Activated CD8-positive, alpha-beta memory T cell treated with anti-CD3 and anti-CD28 coated beads, Interleukin-2, amount 50 U/mL, for 24 hours (primary cell): ENCODE results near the gene SAMD4B.

Experiments
- DNase-seq: peaks from one replicate; pipeline ENCODE4 v3.0.0-alpha.2; 2020; ENCODE audit errors: extremely low read depth

Gene SAMD4B

DNA sequence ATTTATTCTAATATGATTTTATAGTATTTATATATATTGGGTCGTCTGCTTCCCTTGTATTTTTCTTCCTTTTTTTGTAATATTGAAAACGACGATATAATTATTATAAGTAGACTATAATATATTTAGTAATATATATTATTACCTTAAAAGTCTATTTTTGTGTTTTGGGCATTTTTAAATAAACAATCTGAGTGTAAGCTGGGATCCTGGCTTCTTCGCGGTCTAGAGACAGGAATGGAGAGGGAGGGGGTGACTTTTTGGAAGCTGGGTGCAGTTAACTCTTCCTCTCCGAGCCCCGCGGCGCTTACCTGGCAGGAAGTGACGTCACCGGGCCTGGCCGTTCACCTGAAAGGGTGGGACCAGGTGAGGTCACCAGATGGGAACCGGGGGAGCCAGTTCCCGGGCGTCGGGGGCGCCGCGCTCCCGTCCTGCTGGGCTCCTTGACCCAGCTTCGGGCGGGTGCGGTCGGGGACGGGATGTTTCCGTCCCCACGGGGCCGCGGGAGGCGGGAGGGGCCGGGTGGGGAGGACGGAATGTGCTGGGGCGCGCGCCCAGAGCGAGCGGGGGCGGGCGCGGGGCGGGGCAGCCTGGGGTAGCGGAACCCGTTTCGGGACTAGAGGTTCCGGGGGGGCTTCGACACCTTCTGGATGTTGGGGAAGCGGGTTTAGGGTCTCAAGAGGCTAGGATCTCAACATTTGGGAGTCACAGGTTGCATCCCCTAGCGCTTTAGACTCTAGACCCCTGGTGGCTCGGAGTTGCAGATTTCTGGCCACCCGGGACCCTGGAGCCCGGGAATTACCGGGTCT lies 67.2 kb downstream of the SAMD4B start:
- no peak for DNase-seq

DNA sequence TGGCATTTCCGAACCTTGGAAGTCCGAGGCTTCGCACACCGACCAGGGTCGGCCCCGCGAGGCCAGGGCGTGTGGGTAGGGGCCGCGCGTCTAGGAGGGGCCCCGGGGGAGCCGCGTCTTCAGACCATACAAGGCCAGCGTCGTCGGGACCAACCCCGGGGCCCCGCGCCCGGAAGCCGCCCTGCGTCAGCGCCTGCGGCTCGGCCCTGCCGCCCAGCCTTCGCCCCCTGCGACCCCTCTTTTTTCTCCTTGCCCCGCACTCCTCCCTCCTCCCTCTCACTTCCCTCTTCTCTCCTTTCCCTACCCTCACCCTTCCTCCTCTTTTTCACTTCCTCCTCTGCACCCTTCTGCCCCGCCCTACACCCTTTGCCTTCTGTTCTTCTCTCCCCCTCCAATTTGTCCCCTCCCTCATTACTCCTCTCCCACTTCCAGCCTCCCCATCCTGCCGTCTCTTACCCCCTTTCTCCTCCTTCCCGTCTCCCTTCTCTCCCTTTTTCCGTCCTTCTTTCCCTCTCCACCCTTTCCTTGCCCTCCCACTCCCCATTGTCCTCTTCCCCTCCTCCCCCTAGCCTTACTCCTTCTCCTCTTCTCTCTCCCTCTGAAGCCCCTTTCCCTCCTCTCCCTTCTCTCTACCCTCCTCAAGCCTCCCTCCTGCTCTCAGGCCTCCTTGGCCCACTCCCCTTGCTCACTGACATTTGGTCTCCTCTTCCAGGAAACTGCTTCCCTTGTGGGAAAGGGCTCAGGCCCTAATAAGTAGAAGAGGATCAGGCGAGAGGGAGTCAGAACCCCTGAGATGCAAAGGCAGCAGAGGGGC lies 68.0 kb downstream of the SAMD4B start:
- DNase-seq = no peak

- DNase-seq = no peak
Measured at GRCh38 chr19:39410831-39411080, 68.5 kb downstream of the SAMD4B start.

DNA sequence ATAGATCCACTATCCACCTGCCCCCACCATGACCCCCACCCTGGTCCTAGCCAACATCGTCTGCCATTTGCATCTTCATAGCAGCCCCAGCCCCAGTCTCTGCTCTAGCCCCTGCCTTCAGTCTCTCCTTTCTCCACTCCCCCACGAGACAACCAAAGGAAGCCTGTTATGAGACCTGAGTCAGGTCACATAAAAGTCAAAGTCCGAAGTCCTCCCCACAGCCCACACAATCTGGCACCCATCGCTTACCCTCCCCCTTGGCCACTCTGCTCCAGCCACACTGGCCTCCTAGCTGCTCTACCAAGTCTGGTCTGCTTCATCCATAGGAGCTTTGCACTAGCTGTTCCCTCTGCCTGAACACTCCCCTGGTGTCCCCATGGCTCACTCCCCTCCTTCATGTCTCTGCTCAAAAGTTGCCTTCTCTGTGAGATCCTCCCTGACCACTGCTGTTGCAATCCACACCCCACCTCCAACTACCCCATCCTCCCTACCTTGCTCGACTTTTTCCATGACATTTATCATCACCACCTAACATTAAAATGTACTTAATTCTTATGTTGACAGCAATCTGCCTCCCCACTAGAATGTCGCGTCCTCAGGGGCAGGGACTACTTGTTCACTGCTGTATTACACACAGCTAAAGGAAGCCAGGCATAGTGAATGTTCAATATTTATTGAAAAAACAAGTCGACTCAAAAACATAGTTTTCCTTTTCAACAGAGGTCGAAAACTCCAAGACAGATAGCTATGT lies 69.0 kb downstream of the SAMD4B start:
- no peak for DNase-seq

DNA sequence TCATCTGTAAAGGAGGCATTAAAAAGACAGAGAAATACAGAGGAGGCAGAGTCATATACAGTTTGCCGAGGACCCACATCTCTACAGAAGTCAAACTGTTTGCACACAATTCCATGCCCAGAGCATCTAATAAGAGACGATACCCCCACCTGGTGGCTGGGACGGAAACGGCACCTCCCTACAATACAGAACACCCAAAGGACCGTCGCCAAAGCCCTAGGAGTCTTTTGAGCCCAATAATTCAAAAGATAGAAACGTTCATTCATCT lies 69.5 kb downstream of the SAMD4B start:
- DNase-seq = peak; percentile 80

- DNase-seq = peak; percentile 91
Measured at GRCh38 chr19:39412100-39412866, 70.1 kb downstream of the SAMD4B start, which contains the start of gene PLEKHG2. Gene PLEKHG2, plus strand, starts transcription at chr19:39412669. Its CDS starts 1,418 bp downstream, at chr19:39414087.

GRCh38 chr19:39412867-39413271 lies 70.6 kb downstream of the SAMD4B start:
- no peak for DNase-seq

GRCh38 chr19:39413272-39413910 lies 71.2 kb downstream of the SAMD4B start:
- DNase-seq = no peak

- DNase-seq = no peak
Measured at GRCh38 chr19:39413911-39414608, 71.8 kb downstream of the SAMD4B start.

GRCh38 chr19:39415111-39416046 lies 73.2 kb downstream of the SAMD4B start:
- DNase-seq = no peak

GRCh38 chr19:39416152-39417120 lies 74.2 kb downstream of the SAMD4B start:
- no peak for DNase-seq

- no peak for DNase-seq
Measured at GRCh38 chr19:39417463-39418181, 75.4 kb downstream of the SAMD4B start.

DNA sequence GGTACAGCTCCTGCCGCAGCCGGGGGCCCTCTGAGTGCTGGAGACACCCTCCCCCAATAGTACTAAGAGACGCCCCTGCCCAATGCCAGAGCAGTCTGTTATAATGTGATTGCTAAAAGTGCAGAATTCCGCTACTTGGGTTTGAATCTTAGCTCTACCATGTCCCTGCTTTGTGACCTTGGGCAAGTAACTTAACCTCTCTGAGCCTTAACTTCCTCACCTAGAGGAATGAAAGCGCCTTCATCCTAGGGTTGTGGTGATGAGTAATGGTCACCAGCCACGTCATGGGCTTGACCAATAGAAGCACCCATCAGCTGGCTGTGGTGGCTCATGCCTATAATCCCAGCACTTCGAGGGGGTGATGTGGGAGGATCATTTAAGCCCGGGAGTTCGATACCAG lies 76.8 kb downstream of the SAMD4B start:
- no peak for DNase-seq

GRCh38 chr19:39420769-39421168 lies 78.5 kb downstream of the SAMD4B start:
- DNase-seq = no peak

DNA sequence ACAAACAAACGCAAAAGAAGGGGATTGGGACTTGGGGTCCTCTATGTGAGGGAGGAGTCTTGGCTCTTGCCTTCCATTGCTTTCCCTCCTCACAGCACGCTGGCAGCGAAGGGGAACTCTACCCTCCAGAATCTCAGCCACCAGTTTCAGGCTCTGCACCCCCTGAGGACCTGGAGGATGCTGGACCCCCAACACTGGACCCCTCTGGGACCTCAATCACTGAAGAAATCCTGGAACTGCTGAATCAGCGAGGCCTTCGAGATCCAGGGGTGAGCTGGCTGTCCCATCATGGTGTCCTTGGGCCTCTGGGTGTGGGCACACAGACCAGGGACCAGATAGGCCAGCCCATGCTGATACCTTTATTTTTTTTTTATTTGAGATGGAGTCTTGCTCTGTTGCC lies 79.8 kb downstream of the SAMD4B start:
- DNase-seq = no peak

DNA sequence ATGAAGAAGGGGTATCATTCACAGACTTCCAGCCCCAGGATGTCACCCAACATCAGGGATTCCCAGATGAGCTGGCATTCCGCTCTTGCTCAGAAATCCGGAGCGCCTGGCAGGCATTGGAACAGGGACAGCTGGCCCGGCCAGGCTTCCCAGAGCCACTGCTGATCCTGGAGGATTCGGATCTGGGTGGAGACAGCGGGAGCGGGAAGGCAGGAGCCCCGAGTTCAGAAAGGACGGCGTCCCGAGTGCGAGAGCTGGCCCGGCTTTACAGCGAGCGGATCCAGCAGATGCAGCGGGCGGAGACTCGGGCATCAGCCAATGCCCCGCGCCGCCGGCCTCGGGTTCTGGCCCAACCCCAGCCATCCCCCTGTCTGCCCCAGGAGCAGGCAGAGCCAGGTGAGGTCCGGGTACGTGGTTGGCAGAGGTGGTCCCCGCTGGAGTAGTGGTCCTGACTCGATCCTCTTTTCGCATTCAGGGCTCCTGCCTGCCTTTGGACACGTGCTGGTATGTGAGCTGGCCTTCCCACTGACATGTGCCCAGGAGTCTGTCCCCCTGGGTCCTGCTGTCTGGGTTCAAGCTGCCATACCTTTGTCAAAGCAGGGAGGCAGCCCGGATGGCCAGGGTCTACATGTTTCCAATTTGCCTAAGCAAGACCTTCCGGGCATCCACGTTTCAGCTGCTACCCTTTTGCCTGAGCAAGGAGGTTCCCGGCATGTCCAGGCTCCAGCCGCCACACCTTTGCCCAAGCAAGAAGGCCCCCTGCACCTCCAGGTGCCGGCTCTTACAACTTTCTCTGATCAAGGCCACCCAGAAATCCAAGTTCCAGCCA lies 81.3 kb downstream of the SAMD4B start:
- no peak for DNase-seq

GRCh38 chr19:39424934-39425333 lies 82.7 kb downstream of the SAMD4B start:
- no peak for DNase-seq
